Esophagus squamous epithelium (tissue), 5 donors: ENCODE measurements around the gene WDR46. TPM values are rescaled to one million over a fixed set of nuclear protein-coding genes. Genes with fewer than 3 reads are reported as not detected.
A peak's percentile ranks its signal among the peaks of the same experiment; 100 is the strongest.

ENCODE experiments used
- DNase-seq: peaks from one replicate; lab custom pipeline; 2025; lab: John Stamatoyannopoulos, UW
- H3K27ac ChIP-seq, 4 donors: fragments of 200-600 bp; sonication (generic); one replicate each; pipeline ENCODE4 v1.5.1; 2016 to 2019; ENCODE audit warnings: mild to moderate bottlenecking in 1 of 4
- H3K27me3 ChIP-seq, 4 donors: fragments of 200-600 bp; sonication (generic); 1 replicate in 3 of 4; 2 replicates in 1 of 4; pipeline versions ENCODE4 v1.5.1 to v1.6.0; 2017 to 2021; ENCODE audit warnings: antibody characterized with exemption in 1 of 4
- H3K36me3 ChIP-seq, 3 donors: fragments of 200-600 bp; sonication (generic); one replicate each; pipeline ENCODE4 v1.5.1; 2016 to 2019
- H3K4me1 ChIP-seq, 3 donors: fragments of 200-600 bp; sonication (generic); one replicate each; pipeline ENCODE4 v1.5.1; 2017 to 2019
- H3K4me3 ChIP-seq, 4 donors: fragments of 200-600 bp; sonication (generic); 1 replicate in 3 of 4; 2 replicates in 1 of 4; pipeline ENCODE4 v1.5.1; 2016 to 2019; ENCODE audit warnings: mild to moderate bottlenecking in 2 of 4, moderate library complexity in 1 of 4
- H3K9me3 ChIP-seq, 3 donors: fragments of 200-600 bp; sonication (generic); one replicate each; pipeline ENCODE4 v1.5.1; 2016 to 2019
- POLR2A ChIP-seq, 4 donors: fragments of 450-650 bp; IDR thresholded peaks; one replicate each; pipeline ENCODE4 v1.6.1; 2017; ENCODE audit warnings: antibody characterized with exemption in 4 of 4, mild to moderate bottlenecking in 4 of 4, moderate library complexity in 3 of 4
- WGBS, 2 donors: methylation state at CpG; one replicate each; pipeline ENCODE4 v1.1.5; 2018; 5-methylcytosine and 5-hydroxymethylcytosine counted together
- intact Hi-C: fragments of 100-400 bp; cut with DNase I; formaldehyde crosslinking; loops from one replicate; pipeline ENCODE4 v1.15.0; 2022
- total RNA-seq, 4 donors: library from RNA; depleted of rRNA; stranded (reverse); fragments of >200 nt; gene quantifications; one replicate each; pipeline ENCODE4 v1.1.0, GENCODE V29; 2016
- TF ChIP-seq, protein P1 (sequence below), 6 experiments: fragments of 450-650 bp in 4 of 6; fragments of 200-600 bp in 2 of 6; sonication (generic) in 2 of 6; IDR thresholded peaks; one replicate each; pipeline ENCODE4 v1.5.1; 2016 to 2019; ENCODE audit warnings: antibody characterized with exemption in 6 of 6, mild to moderate bottlenecking in 4 of 6, moderate library complexity in 4 of 6
- donor health status: DM: yes; HTN: yes; CAD: no.

Gene WDR46
- total RNA-seq, 4 donors from 2014 or later = 30.0 to 62.3 (median 55.6) TPM

DNA sequence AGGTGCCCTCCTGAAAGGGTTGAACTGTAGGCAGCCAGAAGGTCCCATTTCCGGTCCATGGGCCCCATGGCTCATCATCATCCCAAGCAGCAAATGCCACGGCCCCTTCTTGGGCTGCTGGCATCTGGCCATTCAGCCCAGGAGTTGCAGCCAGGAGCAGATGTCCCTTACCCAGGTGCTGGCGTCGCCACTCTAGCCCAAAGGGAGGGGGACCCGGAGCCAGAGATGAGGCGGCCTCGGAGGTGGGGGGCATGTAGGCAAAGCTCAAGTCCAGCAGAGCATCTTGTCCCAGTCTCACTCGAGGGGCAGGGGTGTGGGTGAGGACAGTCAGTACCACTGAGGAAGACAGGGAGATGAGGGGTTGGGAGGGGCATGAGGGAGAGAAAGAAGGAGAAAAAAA is 16.0 kb upstream of the WDR46 start:
- H3K4me1 ChIP-seq = peaks cover 5 to 49% (median 13%) of the 10 kb centered on the region in 3 donors
- H3K9me3 ChIP-seq = no peaks in the 10 kb centered on the region
- no peak overlapping the region for H3K27ac ChIP-seq
- intact Hi-C loops = no loop called here
- no peak for DNase-seq
- no peaks in the 10 kb centered on the region for H3K27me3 ChIP-seq
- peaks cover 11 to 79% (median 35%) of the 10 kb centered on the region in 3 donors for H3K36me3 ChIP-seq
- no peak overlapping the region for H3K4me3 ChIP-seq
- WGBS, 2 donors = 80 to 93% methylated on average over 1 to 3 of the region's 8 CpGs
- TF ChIP-seq POLR2A (IDR thresholded peaks at IDR 0.05) = no peak
- TF ChIP-seq, protein P1, sequence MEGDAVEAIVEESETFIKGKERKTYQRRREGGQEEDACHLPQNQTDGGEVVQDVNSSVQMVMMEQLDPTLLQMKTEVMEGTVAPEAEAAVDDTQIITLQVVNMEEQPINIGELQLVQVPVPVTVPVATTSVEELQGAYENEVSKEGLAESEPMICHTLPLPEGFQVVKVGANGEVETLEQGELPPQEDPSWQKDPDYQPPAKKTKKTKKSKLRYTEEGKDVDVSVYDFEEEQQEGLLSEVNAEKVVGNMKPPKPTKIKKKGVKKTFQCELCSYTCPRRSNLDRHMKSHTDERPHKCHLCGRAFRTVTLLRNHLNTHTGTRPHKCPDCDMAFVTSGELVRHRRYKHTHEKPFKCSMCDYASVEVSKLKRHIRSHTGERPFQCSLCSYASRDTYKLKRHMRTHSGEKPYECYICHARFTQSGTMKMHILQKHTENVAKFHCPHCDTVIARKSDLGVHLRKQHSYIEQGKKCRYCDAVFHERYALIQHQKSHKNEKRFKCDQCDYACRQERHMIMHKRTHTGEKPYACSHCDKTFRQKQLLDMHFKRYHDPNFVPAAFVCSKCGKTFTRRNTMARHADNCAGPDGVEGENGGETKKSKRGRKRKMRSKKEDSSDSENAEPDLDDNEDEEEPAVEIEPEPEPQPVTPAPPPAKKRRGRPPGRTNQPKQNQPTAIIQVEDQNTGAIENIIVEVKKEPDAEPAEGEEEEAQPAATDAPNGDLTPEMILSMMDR (IDR thresholded peaks at IDR 0.05) = no peak

DNA sequence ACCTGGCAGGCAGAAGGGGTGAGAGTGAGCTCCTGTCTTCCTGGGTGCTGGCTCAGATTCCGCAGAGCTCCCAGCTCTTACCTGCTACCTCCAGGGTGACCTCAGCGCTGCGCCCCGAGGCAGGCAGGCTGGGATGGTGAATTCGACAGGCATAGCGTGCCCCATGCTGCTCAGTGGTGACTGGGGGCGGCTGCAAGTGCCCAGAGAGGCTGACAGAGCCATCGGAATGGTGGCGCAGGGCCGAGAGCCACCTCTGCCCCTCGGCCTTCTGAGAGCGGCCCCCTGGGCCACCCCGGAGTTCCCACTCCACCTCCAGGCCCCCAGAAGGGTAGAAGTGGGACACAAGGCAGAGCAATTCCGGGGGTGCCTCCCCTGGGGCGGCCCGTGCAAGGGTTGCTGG is 15.2 kb upstream of the WDR46 start:
- H3K27ac ChIP-seq = no peak overlapping the region
- DNase-seq = no peak
- no peak for TF ChIP-seq POLR2A (IDR thresholded peaks at IDR 0.05)
- TF ChIP-seq, protein P1 (IDR thresholded peaks at IDR 0.05) = no peak
- no peaks in the 10 kb centered on the region for H3K27me3 ChIP-seq
- WGBS, 2 donors = 71% methylated on average over 4 of the region's 16 CpGs; no CpG with 5 or more reads in 1 of the 2 donors
- H3K36me3 ChIP-seq = peaks cover 11 to 74% (median 35%) of the 10 kb centered on the region in 3 donors
- H3K9me3 ChIP-seq = no peaks in the 10 kb centered on the region
- intact Hi-C loops = no loop called here
- no peak overlapping the region for H3K4me3 ChIP-seq
- peaks cover 7 to 47% (median 16%) of the 10 kb centered on the region in 3 donors for H3K4me1 ChIP-seq

DNA sequence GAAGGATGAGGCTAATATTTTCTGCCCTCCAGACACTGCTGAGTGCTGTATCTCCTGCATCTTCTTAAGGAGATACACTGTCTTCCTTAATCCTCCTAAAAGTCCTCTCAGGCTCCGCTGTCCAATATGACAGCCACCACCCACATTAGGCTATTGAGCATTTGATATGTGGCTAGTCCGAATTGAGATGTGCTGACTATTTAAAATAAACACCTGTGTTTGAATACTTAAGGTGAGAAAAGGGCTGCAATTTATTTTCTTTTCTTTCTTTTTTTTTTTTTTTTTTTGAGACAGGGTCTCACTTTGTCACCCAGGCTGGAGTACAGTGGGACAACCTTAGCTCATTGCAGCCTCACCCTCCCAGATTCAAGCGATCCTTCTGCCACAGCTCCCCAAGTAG is 12.8 kb upstream of the WDR46 start:
- Histone ChIP-seq H3K9me3 (no peaks in the 10 kb centered on the region), H3K27me3 (no peaks in the 10 kb centered on the region), H3K4me3 (no peak overlapping the region), H3K36me3 (peaks cover 11 to 61% (median 35%) of the 10 kb centered on the region in 3 donors), H3K27ac (no peak overlapping the region), H3K4me1 (peaks cover 13 to 61% (median 25%) of the 10 kb centered on the region in 3 donors)
- DNase-seq = no peak
- 61 to 90% methylated on average over 3 of the region's 3 CpGs for WGBS, 2 donors
- intact Hi-C loops = no loop called here
- TF ChIP-seq POLR2A (IDR thresholded peaks at IDR 0.05) = no peak
- TF ChIP-seq, protein P1 (IDR thresholded peaks at IDR 0.05) = no peak

DNA sequence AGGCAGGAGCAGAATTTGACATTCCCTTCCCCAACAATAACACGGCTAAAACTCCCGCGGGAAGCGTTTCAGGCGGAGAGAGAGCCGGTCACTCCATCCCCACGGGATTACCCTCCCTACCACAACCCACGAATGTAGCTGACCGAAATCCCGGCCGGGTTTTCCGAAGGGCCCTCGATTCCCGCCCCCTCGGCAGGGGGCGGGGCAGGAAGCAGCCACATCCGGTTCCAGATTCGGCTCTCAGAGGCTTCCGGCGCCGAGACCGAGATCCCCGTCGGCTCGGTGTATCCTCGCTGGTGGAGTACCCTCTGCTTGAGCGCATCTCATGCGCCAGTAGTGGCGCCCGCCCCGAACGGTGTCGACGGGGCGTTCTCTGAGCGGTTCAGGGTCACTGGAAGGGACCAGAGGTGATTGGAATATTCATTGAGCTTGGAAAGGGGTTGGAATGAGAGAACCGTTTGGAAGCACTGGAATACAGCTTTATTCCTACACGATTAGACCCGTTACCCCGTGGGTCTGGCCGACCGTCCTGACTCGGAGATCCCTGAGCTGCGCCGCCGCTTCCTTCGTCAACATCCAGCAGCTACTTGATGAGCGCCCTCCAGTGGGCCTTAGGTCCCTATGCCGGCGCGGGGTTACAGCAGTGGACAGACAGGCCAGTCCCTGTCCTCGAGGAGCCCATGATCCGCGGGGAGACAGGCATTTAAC is 10.4 kb upstream of the WDR46 start:
- peaks cover 15 to 64% (median 30%) of the 10 kb centered on the region in 3 donors for H3K4me1 ChIP-seq
- 0% methylated on average over 3 to 35 of the region's 54 CpGs for WGBS, 2 donors
- intact Hi-C loops = no loop called here
- H3K9me3 ChIP-seq = no peaks in the 10 kb centered on the region
- H3K4me3 ChIP-seq = peak overlapping the region; percentile 77 to 93 (median 82)
- H3K36me3 ChIP-seq = peaks cover 21 to 59% (median 33%) of the 10 kb centered on the region in 3 donors
- DNase-seq = peak; percentile 71
- peak in 2 of 4 donors; percentile 74 for TF ChIP-seq POLR2A (IDR thresholded peaks at IDR 0.05)
- TF ChIP-seq, protein P1 (IDR thresholded peaks at IDR 0.05) = peak; percentile 52 to 83 (median 73)
- no peaks in the 10 kb centered on the region for H3K27me3 ChIP-seq
- peak overlapping the region; percentile 93 to 100 (median 98) for H3K27ac ChIP-seq

DNA sequence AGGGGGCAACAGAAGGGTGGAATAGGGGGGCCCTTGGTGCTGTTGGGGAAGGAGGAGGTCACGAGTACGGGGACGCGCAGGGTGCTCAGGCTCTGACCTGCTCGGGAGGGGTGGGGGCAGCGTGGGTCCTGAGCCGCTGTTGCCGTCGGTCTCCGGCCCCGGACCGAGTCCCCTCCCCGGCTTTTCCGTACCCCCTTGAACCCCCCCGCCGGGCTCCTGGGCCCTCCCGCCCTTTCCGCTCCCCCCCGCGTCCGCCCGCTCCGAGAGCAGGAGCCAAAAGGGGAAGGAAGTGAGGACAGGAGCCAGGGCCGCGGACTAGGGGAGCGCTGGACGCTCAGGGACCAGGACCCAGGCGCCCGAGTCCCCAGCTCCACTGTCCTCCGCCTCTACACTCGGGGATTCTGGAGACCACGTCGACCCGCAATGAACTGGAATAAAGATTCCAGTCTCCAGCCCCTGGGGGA is 9.8 kb upstream of the WDR46 start, which contains the start of gene RGL2:
TSS of gene RGL2 (minus strand) at position 170 of the 464 bp plus-strand sequence. CDS start 332 bp downstream, outside the sequence.
- Histone ChIP-seq H3K27ac (peak within 1 kb of the TSS; percentile 93 to 100 (median 98)), H3K27me3 (no peaks in the 10 kb centered on the region), H3K36me3 (peaks cover 15 to 59% (median 31%) of the 10 kb centered on the region in 3 donors), H3K4me3 (peak within 1 kb of the TSS; percentile 77 to 93 (median 82)), H3K9me3 (no peaks in the 10 kb centered on the region), H3K4me1 (peaks cover 15 to 67% (median 30%) of the 10 kb centered on the region in 3 donors)
- DNase-seq = no peak
- TF ChIP-seq, protein P1 (IDR thresholded peaks at IDR 0.05) = no peak
- TF ChIP-seq POLR2A (IDR thresholded peaks at IDR 0.05) = no peak
- WGBS, 2 donors = 0% methylated on average over 5 to 6 of the region's 34 CpGs
- intact Hi-C loops = no loop called here
